Common myeloid progenitor, CD34-positive (primary cell): Measurements from ENCODE around the gene GYS1.
"Not testable (repeated sequence)": the region's sequence is repeated elsewhere in the genome, so short reads cannot be mapped to it uniquely, and the experiment has no call there.

Source experiments
- CTCF ChIA-PET: fragments of 350-600 bp; sonication (Branson Sonifier 250); formaldehyde crosslinking; loops from one replicate; lab custom pipeline; 2021; ENCODE audit warnings: antibody characterized with exemption; lab: Charles Lee
- POLR2A ChIA-PET: fragments of 350-600 bp; sonication (Branson Sonifier 250); formaldehyde crosslinking; loops from one replicate; lab custom pipeline; 2021; ENCODE audit warnings: antibody characterized with exemption; lab: Charles Lee
- DNase-seq, 3 donors: peaks; one replicate each; pipeline versions ENCODE4 v3.0.0 to v3.0.0-alpha.2; 2013
- H3K27ac ChIP-seq, 2 experiments: 1 replicate in 1 of 2; 2 replicates in 1 of 2; pipeline ENCODE4 v1.7.0; 2013; ENCODE audit warnings: inconsistent platforms in 2 of 2, low read length in 2 of 2, mild to moderate bottlenecking in 2 of 2, low read depth in 1 of 2, moderate library complexity in 1 of 2; ENCODE audit not compliant: severe bottlenecking in 2 of 2, insufficient read depth in 1 of 2, poor library complexity in 1 of 2
- H3K27me3 ChIP-seq, 5 experiments: replicated peaks in 2 of 5; 1 replicate in 3 of 5; 2 replicates in 2 of 5; pipeline versions ENCODE4 v1.6.1 to v1.7.0; 2013; ENCODE audit warnings: low read length in 4 of 5, mild to moderate bottlenecking in 2 of 5, moderate library complexity in 2 of 5, inconsistent platforms in 1 of 5; ENCODE audit not compliant: insufficient read depth in 5 of 5, control insufficient read depth in 4 of 5
- H3K36me3 ChIP-seq, 4 experiments: 1 replicate in 2 of 4; 2 replicates in 2 of 4; pipeline versions ENCODE4 v1.6.1 to v1.7.0; 2013; ENCODE audit warnings: low read length in 3 of 4, control low read depth in 1 of 4, mild to moderate bottlenecking in 1 of 4; ENCODE audit not compliant: control insufficient read depth in 4 of 4, insufficient read depth in 4 of 4
- H3K4me1 ChIP-seq, 4 experiments: 1 replicate in 3 of 4; 2 replicates in 1 of 4; pipeline versions ENCODE4 v1.6.1 to v1.7.1; 2013; ENCODE audit warnings: low read length in 3 of 4, mild to moderate bottlenecking in 3 of 4, control low read depth in 1 of 4, inconsistent platforms in 1 of 4, moderate library complexity in 1 of 4; ENCODE audit not compliant: control insufficient read depth in 4 of 4, insufficient read depth in 4 of 4; ENCODE audit errors: control extremely low read depth in 1 of 4
- H3K4me3 ChIP-seq, 7 experiments: 1 replicate in 4 of 7; 2 replicates in 3 of 7; pipeline versions ENCODE4 v1.5.1 to v1.7.0; 2013; ENCODE audit warnings: mild to moderate bottlenecking in 7 of 7, low read length in 6 of 7, moderate library complexity in 6 of 7, inconsistent platforms in 2 of 7, low read depth in 2 of 7, control low read depth in 1 of 7; ENCODE audit not compliant: insufficient read depth in 4 of 7, control insufficient read depth in 1 of 7; ENCODE audit errors: extremely low read depth in 1 of 7
- H3K9me3 ChIP-seq, 5 experiments: 1 replicate in 4 of 5; 2 replicates in 1 of 5; pipeline versions ENCODE4 v1.6.1 to v1.7.1; 2013; ENCODE audit warnings: low read length in 4 of 5, mild to moderate bottlenecking in 2 of 5, inconsistent platforms in 1 of 5, low read depth in 1 of 5, moderate library complexity in 1 of 5; ENCODE audit not compliant: control insufficient read depth in 4 of 5, insufficient read depth in 2 of 5; ENCODE audit errors: control extremely low read depth in 1 of 5
- WGBS: methylation state at CpG from one replicate; pipeline ENCODE4 v1.1.5; 2013; ENCODE audit not compliant: insufficient coverage; 5-methylcytosine and 5-hydroxymethylcytosine counted together

GYS1 gene

GRCh38 chr19:48933382-48933932, 59.7 kb downstream of the GYS1 start, which contains the start of gene DHDH:
TSS of gene DHDH (plus strand) at chr19:48933699. CDS start at chr19:48933722, 23 bp downstream.
- CTCF ChIA-PET, result interaction anchor here (1.1 to 2.2 kb wide), 4 partner anchors 8 to 37 kb away, joined by 3 to 11 read pairs (median 6); no protein-coding TSS in a partner anchor

GRCh38 chr19:48928164-48929025, 64.7 kb downstream of the GYS1 start:
- Histone ChIP-seq H3K27me3 (peaks cover 0 to 7% (median 6%) of the 10 kb centered on the region in 5 experiments), H3K27ac (no peak overlapping the region), H3K4me3 (no peak overlapping the region), H3K36me3 (no peaks in the 10 kb centered on the region), H3K9me3 (no peaks in the 10 kb centered on the region), H3K4me1 (peaks cover 0 to 9% (median 6%) of the 10 kb centered on the region in 4 experiments)
- CTCF ChIA-PET, result interaction anchor here (1.9 kb wide), 1 partner anchor 12 kb away, joined by 5 read pairs; no protein-coding TSS in a partner anchor
- WGBS, result 84% methylated on average over 7 of the region's 15 CpGs
- POLR2A ChIA-PET, result no interaction called here
- DNase-seq, result peak in 1 of 3 donors; percentile 56

More at GRCh38 chr19:48933382-48933932, 59.7 kb downstream of the GYS1 start, which contains the start of gene DHDH:
- POLR2A ChIA-PET, result interaction anchor here (0.6 kb wide), 1 partner anchor 17 kb away, joined by 3 read pairs; no protein-coding TSS in a partner anchor
- Histone ChIP-seq H3K4me3 (peak within 1 kb of the TSS; percentile 32 to 75 (median 55)), H3K4me1 (peaks cover 0 to 14% (median 11%) of the 10 kb centered on the region in 4 experiments), H3K36me3 (no peaks in the 10 kb centered on the region), H3K27me3 (peaks cover 0 to 11% (median 6%) of the 10 kb centered on the region in 5 experiments), H3K27ac (no peak within 1 kb of the TSS), H3K9me3 (no peaks in the 10 kb centered on the region)
- WGBS, result 3% methylated on average over 19 of the region's 43 CpGs
- DNase-seq, result peak; percentile 60 to 80 (median 79)

- POLR2A ChIA-PET, H3K27ac ChIP-seq, H3K36me3 ChIP-seq, H3K4me1 ChIP-seq, H3K27me3 ChIP-seq, H3K9me3 ChIP-seq, DNase-seq, H3K4me3 ChIP-seq: not testable (repeated sequence)
- CTCF ChIA-PET, result interaction anchor here (1.9 kb wide), 1 partner anchor 11 kb away, joined by 5 read pairs; no protein-coding TSS in a partner anchor
- 95% methylated on average over 12 of the region's 17 CpGs for WGBS
Measured at GRCh38 chr19:48927692-48928091, 65.4 kb downstream of the GYS1 start.

DNA sequence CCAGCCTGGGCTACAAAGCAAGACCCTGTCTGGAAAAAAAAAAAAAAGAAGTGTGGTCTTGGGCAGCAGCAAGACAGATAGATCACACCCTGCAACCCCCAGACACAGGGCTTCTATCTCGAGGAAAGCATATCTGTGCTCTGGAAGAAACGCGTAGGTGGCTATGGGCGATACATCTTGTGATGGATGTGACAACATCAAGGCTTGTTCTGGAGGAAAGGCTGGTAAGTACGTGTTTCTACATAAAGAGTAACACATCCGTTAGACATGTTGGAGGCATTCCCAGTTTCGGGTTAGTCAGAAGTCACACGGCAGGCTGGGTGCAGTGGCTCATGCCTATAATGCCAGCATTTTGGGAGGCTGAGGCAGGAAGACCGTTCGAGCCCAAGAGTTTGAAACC, 66.2 kb downstream of the GYS1 start:
- Histone ChIP-seq H3K4me1 (peaks cover 0 to 4% (median 1%) of the 10 kb centered on the region in 4 experiments), H3K4me3 (peak overlapping the region in 1 of 7 experiments; percentile 61), H3K36me3 (peaks cover 0 to 13% (median 6%) of the 10 kb centered on the region in 4 experiments), H3K27ac (no peak overlapping the region), H3K9me3 (no peaks in the 10 kb centered on the region), H3K27me3 (no peaks in the 10 kb centered on the region)
- DNase-seq, result peak; percentile 12 to 38 (median 27)
- ChIA-PET CTCF (interaction anchor here (0.7 to 1.9 kb wide), 2 partner anchors 10 to 26 kb away, joined by 3 to 5 read pairs; no protein-coding TSS in a partner anchor), POLR2A (no interaction called here)
- 37% methylated on average over 6 of the region's 10 CpGs for WGBS

DNA sequence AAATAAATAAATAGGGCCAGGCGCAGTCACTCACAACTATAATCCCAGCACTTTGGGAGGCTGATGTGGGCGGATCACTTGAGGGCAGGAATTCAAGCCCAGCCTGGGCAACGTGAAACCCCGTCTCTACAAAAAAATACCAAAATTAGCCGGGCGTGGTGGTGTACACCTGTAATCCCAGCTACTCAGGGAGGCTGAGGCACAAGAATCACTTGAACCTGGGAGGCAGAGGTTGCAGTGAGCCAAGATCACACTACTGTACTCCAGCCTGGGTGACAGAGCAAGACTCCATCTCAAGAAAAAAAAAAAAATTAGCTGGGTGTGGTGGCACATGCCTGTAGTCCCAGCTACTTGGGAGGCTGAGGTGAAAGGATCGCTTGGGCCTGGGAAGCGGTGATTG, 67.2 kb downstream of the GYS1 start:
- 98% methylated on average over 6 of the region's 8 CpGs for WGBS
- not testable (repeated sequence) for H3K4me3 ChIP-seq, H3K4me1 ChIP-seq, DNase-seq, H3K27ac ChIP-seq, H3K9me3 ChIP-seq, H3K27me3 ChIP-seq
- POLR2A ChIA-PET, result interaction anchor here (0.6 to 1.0 kb wide), 2 partner anchors 42 to 67 kb away, joined by 3 read pairs; partner anchors contain the start of gene GYS1
- CTCF ChIA-PET, result interaction anchor here (1.0 to 1.9 kb wide), 3 partner anchors 9 to 40 kb away, joined by 3 to 6 read pairs (median 5); no protein-coding TSS in a partner anchor
- H3K36me3 ChIP-seq, result peaks cover 2 to 22% (median 15%) of the 10 kb centered on the region in 4 experiments

DNA sequence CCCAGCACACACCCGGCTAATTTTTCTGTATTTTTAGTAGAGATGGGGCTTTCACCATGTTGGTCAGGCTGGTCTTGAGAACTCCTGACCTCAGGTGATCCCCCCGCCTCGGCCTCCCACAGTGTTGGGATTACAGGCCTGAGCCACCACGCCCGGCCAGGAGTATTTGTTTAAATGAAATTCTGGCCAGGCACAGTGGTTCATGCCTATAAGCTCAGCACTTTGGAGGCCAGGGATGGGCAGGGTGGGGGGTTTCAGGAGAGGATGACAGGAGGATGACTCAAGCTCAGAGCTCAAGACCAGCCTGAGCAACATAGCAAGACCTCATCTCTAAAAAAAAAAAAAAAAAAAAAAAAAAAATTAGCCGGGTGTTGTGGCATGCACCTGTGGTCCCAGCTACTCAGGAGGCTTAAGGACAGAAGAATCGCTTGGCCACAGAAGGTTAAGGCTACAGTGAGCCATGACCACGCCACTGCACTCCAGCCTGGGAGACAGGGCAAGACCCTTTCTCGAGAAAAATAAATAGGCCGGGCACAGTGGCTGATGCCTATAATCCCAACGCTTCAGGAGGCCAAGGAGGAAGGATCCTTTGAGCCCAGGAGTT, 67.8 kb downstream of the GYS1 start:
- Histone ChIP-seq H3K27ac (no peak overlapping the region), H3K4me3 (no peak overlapping the region), H3K4me1 (peaks cover 0 to 4% (median 1%) of the 10 kb centered on the region in 4 experiments), H3K9me3 (no peaks in the 10 kb centered on the region), H3K36me3 (peaks cover 2 to 26% (median 19%) of the 10 kb centered on the region in 4 experiments), H3K27me3 (no peaks in the 10 kb centered on the region)
- DNase-seq, result no peak
- 95% methylated on average over 5 of the region's 11 CpGs for WGBS
- ChIA-PET POLR2A (interaction anchor here (0.6 to 1.0 kb wide), 2 partner anchors 42 to 68 kb away, joined by 3 read pairs; partner anchors contain the start of gene GYS1), CTCF (interaction anchor here (1.0 to 1.4 kb wide), 3 partner anchors 9 to 45 kb away, joined by 3 to 6 read pairs (median 3); no protein-coding TSS in a partner anchor)
